Mesendoderm (in vitro differentiated cells): ENCODE results near the gene GOLPH3.

Source experiments
- DNase-seq: peaks from one replicate; pipeline ENCODE4 v3.0.0; 2013
- H2AK5ac ChIP-seq: 2 replicates; pipeline ENCODE4 v1.6.1; 2013; ENCODE audit warnings: low read length, inconsistent platforms
- H2BK120ac ChIP-seq: 2 replicates; pipeline ENCODE4 v1.6.1; 2013; ENCODE audit warnings: low read depth, mild to moderate bottlenecking, low read length, moderate library complexity, mixed read lengths
- H2BK15ac ChIP-seq: replicated peaks from 2 replicates; pipeline ENCODE4 v1.6.1; 2013; ENCODE audit warnings: low read depth, mild to moderate bottlenecking, moderate library complexity
- H2BK5ac ChIP-seq: 2 replicates; pipeline ENCODE4 v1.6.1; 2013; ENCODE audit warnings: low read length, inconsistent platforms
- H3K18ac ChIP-seq: 2 replicates; pipeline ENCODE4 v1.6.1; 2013; ENCODE audit warnings: mild to moderate bottlenecking, low read length, mixed read lengths
- H3K23ac ChIP-seq: one replicate; pipeline ENCODE4 v1.6.1; 2013; ENCODE audit warnings: low read length
- H3K27ac ChIP-seq: 2 replicates; pipeline ENCODE4 v1.5.1; 2013; ENCODE audit warnings: low read depth, mild to moderate bottlenecking, inconsistent platforms, low read length, moderate library complexity
- H3K27me3 ChIP-seq: 2 replicates; pipeline ENCODE4 v1.6.1; 2013; ENCODE audit warnings: low read length, control low read depth, mild to moderate bottlenecking, inconsistent platforms; ENCODE audit not compliant: insufficient read depth, poor library complexity
- H3K36me3 ChIP-seq: 2 replicates; pipeline ENCODE4 v1.6.1; 2013; ENCODE audit warnings: low read length, inconsistent platforms; ENCODE audit not compliant: control insufficient read depth, insufficient read depth
- H3K4ac ChIP-seq: one replicate; pipeline ENCODE4 v1.6.1; 2013; ENCODE audit warnings: low read depth, mild to moderate bottlenecking, low read length, moderate library complexity
- H3K4me1 ChIP-seq: 2 replicates; pipeline ENCODE4 v1.6.1; 2013; ENCODE audit warnings: low read depth, low read length, inconsistent platforms; ENCODE audit not compliant: control insufficient read depth
- H3K4me2 ChIP-seq: 2 replicates; pipeline ENCODE4 v1.6.1; 2013; ENCODE audit warnings: low read length
- H3K4me3 ChIP-seq: 2 replicates; pipeline ENCODE4 v1.5.1; 2013; ENCODE audit warnings: mild to moderate bottlenecking, low read length
- H3K56ac ChIP-seq: one replicate; pipeline ENCODE4 v1.6.1; 2013; ENCODE audit warnings: low read length
- H3K79me1 ChIP-seq: 2 replicates; pipeline ENCODE4 v1.6.1; 2013; ENCODE audit warnings: low read length, inconsistent platforms
- H3K79me2 ChIP-seq: 2 replicates; pipeline ENCODE4 v1.6.1; 2013; ENCODE audit warnings: mild to moderate bottlenecking, low read length; ENCODE audit not compliant: control insufficient read depth, insufficient read depth
- H3K9ac ChIP-seq: 2 replicates; pipeline ENCODE4 v1.6.1; 2013; ENCODE audit warnings: low read length, inconsistent platforms
- H4K5ac ChIP-seq: one replicate; pipeline ENCODE4 v1.6.1; 2013; ENCODE audit warnings: low read length
- H4K8ac ChIP-seq: one replicate; pipeline ENCODE4 v1.6.1; 2013; ENCODE audit warnings: low read depth, mild to moderate bottlenecking, control low read depth, low read length, moderate library complexity
- WGBS: extraction: QIAGEN DNeasy Blood & Tissue Kit; methylation state at CpG from one replicate; pipeline ENCODE4 v1.1.7; 2013; ENCODE audit warnings: low lambda C conversion rate, missing lambda C conversion rate; ENCODE audit not compliant: insufficient coverage; ENCODE audit errors: extremely low coverage; 5-methylcytosine and 5-hydroxymethylcytosine counted together

GOLPH3 gene

GRCh38 chr5:32102254-32102986 lies 71.7 kb downstream of the GOLPH3 start:
- Histone ChIP-seq H3K56ac (no peak overlapping the region), H3K36me3 (peaks cover 9% of the 10 kb centered on the region), H3K79me2 (no peaks in the 10 kb centered on the region), H3K9ac (no peak overlapping the region), H3K4me1 (no peaks in the 10 kb centered on the region), H3K18ac (no peak overlapping the region), H4K5ac (no peak overlapping the region), H2AK5ac (no peak overlapping the region), H3K4me3 (no peak overlapping the region), H3K27me3 (no peaks in the 10 kb centered on the region), H3K79me1 (no peaks in the 10 kb centered on the region), H3K23ac (no peak overlapping the region), H3K4ac (no peak overlapping the region), H2BK120ac (no peak overlapping the region), H3K4me2 (no peak overlapping the region), H4K8ac (no peak overlapping the region), H2BK5ac (no peak overlapping the region), H2BK15ac (no peak overlapping the region), H3K27ac (no peak overlapping the region)
- no CpG with 5 or more reads among the region's 12 CpGs for WGBS
- DNase-seq, result no peak

GRCh38 chr5:32100691-32101302 lies 73.3 kb downstream of the GOLPH3 start:
- no CpG with 5 or more reads among the region's 8 CpGs for WGBS
- no peaks in the 10 kb centered on the region for H3K79me2 ChIP-seq
- no peak overlapping the region for H3K9ac ChIP-seq
- H3K36me3 ChIP-seq, result peaks cover 9% of the 10 kb centered on the region
- no peak overlapping the region for H3K18ac ChIP-seq
- H3K4ac ChIP-seq, result no peak overlapping the region
- H3K27ac ChIP-seq, result no peak overlapping the region
- no peaks in the 10 kb centered on the region for H3K27me3 ChIP-seq
- H3K23ac ChIP-seq, result no peak overlapping the region
- H3K56ac ChIP-seq, result no peak overlapping the region
- H2BK120ac ChIP-seq, result no peak overlapping the region
- no peaks in the 10 kb centered on the region for H3K79me1 ChIP-seq
- H4K8ac ChIP-seq, result no peak overlapping the region
- DNase-seq, result no peak
- H2AK5ac ChIP-seq, result no peak overlapping the region
- no peaks in the 10 kb centered on the region for H3K4me1 ChIP-seq
- no peak overlapping the region for H2BK15ac ChIP-seq
- H2BK5ac ChIP-seq, result no peak overlapping the region
- no peak overlapping the region for H4K5ac ChIP-seq
- H3K4me3 ChIP-seq, result no peak overlapping the region
- H3K4me2 ChIP-seq, result no peak overlapping the region

DNA sequence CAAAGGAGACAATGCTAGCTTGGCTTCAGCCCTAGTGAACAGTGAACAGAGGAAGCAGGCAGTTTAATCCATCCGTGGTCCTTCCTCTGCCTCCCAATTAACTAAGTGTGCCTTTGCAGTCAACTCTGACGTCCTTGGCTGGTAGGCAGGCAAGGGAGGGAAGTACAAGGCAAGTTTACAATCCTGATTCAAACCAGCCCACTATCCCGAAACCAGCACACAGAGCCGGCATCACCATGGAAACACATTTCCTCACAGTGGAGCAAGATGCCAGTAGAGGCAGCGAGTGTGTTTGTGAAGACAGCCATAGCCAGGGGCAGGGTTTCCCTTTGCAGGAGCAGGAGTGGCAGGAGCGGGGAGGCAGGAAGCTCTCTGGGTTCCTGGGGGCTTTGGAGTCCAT lies 73.9 kb downstream of the GOLPH3 start:
- no peak overlapping the region for H2BK120ac ChIP-seq
- no peak overlapping the region for H3K23ac ChIP-seq
- no peak overlapping the region for H2BK15ac ChIP-seq
- no peak overlapping the region for H2AK5ac ChIP-seq
- H3K4ac ChIP-seq, result no peak overlapping the region
- H3K4me3 ChIP-seq, result no peak overlapping the region
- H3K27ac ChIP-seq, result no peak overlapping the region
- H3K79me2 ChIP-seq, result no peaks in the 10 kb centered on the region
- H3K4me2 ChIP-seq, result no peak overlapping the region
- no peak overlapping the region for H2BK5ac ChIP-seq
- no peak overlapping the region for H3K56ac ChIP-seq
- no peak overlapping the region for H3K18ac ChIP-seq
- H3K79me1 ChIP-seq, result no peaks in the 10 kb centered on the region
- H3K27me3 ChIP-seq, result no peaks in the 10 kb centered on the region
- H3K9ac ChIP-seq, result no peak overlapping the region
- WGBS, result no CpG with 5 or more reads among the region's 6 CpGs
- no peak overlapping the region for H4K8ac ChIP-seq
- peak; percentile 14 for DNase-seq
- H3K36me3 ChIP-seq, result peaks cover 9% of the 10 kb centered on the region
- H4K5ac ChIP-seq, result no peak overlapping the region
- H3K4me1 ChIP-seq, result no peaks in the 10 kb centered on the region

DNA sequence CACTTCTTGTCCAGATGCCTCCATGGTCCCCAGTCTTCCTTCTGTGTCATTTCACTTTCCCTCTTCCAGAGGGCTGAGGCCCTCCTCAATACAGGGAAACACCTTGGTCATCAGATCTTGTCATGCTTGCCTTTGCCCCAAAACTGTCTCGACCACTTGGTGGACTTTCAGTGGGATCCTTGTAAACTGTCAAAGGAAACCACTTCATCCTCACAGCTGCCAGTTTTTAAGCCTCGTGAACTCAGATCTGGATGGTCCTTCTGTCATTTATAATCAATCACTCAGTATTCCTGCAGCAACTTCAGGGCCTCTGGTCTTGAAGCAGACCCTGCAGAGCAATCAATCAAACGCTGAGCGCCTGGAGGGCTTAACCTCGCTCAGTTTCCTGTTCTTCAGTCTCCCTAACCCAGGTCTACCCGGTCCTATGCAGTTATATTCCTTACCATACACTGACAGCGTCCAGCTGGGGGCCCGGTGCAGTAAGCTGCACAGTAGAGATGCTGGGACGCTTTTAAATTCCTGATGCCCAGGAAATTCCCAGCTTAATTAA lies 74.6 kb downstream of the GOLPH3 start:
- no peak for DNase-seq
- Histone ChIP-seq H3K9ac (no peak overlapping the region), H3K27ac (no peak overlapping the region)

GRCh38 chr5:32098890-32099310 lies 75.2 kb downstream of the GOLPH3 start:
- Histone ChIP-seq H3K27ac (no peak overlapping the region), H3K27me3 (no peaks in the 10 kb centered on the region), H3K18ac (no peak overlapping the region), H3K56ac (no peak overlapping the region), H4K8ac (no peak overlapping the region), H3K9ac (no peak overlapping the region), H2AK5ac (no peak overlapping the region), H2BK120ac (no peak overlapping the region), H3K4ac (no peak overlapping the region), H3K23ac (no peak overlapping the region), H4K5ac (no peak overlapping the region), H3K4me3 (no peak overlapping the region), H3K36me3 (peaks cover 9% of the 10 kb centered on the region), H3K4me2 (no peak overlapping the region), H3K79me1 (no peaks in the 10 kb centered on the region), H3K4me1 (no peaks in the 10 kb centered on the region), H2BK5ac (no peak overlapping the region), H2BK15ac (no peak overlapping the region), H3K79me2 (no peaks in the 10 kb centered on the region)
- no peak for DNase-seq
- WGBS, result no CpG with 5 or more reads among the region's 11 CpGs

More for the DNA sequence above, 74.6 kb downstream of the GOLPH3 start:
- Histone ChIP-seq H3K18ac (no peak overlapping the region), H3K27me3 (no peaks in the 10 kb centered on the region), H3K56ac (no peak overlapping the region), H2BK5ac (no peak overlapping the region), H3K4me3 (no peak overlapping the region), H3K4ac (no peak overlapping the region), H4K5ac (no peak overlapping the region), H2BK120ac (no peak overlapping the region), H4K8ac (no peak overlapping the region), H3K79me1 (no peaks in the 10 kb centered on the region), H3K4me2 (no peak overlapping the region), H3K23ac (no peak overlapping the region), H2BK15ac (no peak overlapping the region), H3K79me2 (no peaks in the 10 kb centered on the region), H3K36me3 (peaks cover 9% of the 10 kb centered on the region), H3K4me1 (no peaks in the 10 kb centered on the region), H2AK5ac (no peak overlapping the region)
- no CpG with 5 or more reads among the region's 9 CpGs for WGBS
